Large intestine (tissue), 3 donors: ENCODE data around the gene DEDD2. TPM values are rescaled to one million over a fixed set of nuclear protein-coding genes. Genes with fewer than 3 reads are reported as not detected.

Experiments used
- DNase-seq, 2 donors: peaks; one replicate each; pipeline versions ENCODE4 v3.0.0 to v3.0.0-alpha.2; 2013
- H3K27ac ChIP-seq: one replicate; pipeline ENCODE4 v1.5.1; 2013; ENCODE audit warnings: low read length
- H3K27me3 ChIP-seq: 2 replicates; pipeline ENCODE4 v1.6.1; 2013; ENCODE audit warnings: low read length; ENCODE audit not compliant: control insufficient read depth, insufficient read depth
- H3K36me3 ChIP-seq: 2 replicates; pipeline ENCODE4 v1.6.1; 2013; ENCODE audit warnings: low read length; ENCODE audit not compliant: control insufficient read depth, insufficient read depth
- H3K4me1 ChIP-seq: one replicate; pipeline ENCODE4 v1.6.1; 2013; ENCODE audit warnings: low read length; ENCODE audit not compliant: control insufficient read depth, insufficient read depth
- H3K4me3 ChIP-seq: one replicate; pipeline ENCODE4 v1.5.1; 2013; ENCODE audit warnings: low read length
- H3K9me3 ChIP-seq: one replicate; pipeline ENCODE4 v1.6.1; 2013; ENCODE audit warnings: mild to moderate bottlenecking, low read depth, low read length, moderate library complexity; ENCODE audit not compliant: control insufficient read depth
- WGBS: methylation state at CpG from one replicate; pipeline ENCODE4 v1.1.5; 2013; ENCODE audit warnings: low lambda C conversion rate; ENCODE audit not compliant: insufficient coverage; 5-methylcytosine and 5-hydroxymethylcytosine counted together
- polyA plus RNA-seq: library from polyadenylated mRNA; unstranded; fragments of 120-200 nt; gene quantifications from one replicate; pipeline ENCODE4 v1.2.1, GENCODE V29; 2013

Gene DEDD2
- polyA plus RNA-seq, 1 donor: 30.7 TPM

DNA sequence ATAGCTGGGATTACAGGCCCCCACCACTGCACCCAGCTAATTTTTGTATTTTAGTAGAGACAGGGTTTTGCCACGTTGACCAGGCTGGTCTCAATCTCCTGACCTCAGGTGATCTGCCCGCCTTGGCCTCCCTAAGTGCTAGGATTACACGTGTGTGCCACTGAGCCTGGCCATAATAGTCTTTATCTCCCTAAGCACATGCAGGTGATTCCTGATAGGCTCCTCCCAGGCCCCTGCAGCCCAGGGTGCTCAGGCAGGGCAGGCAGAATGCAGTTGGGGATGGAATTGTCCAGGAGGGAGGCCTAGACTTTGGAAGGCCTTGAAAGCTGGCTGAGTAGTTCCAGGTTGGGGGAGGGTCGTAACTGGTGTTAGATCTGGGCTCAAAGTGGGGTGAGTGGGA lies 11.2 kb upstream of the DEDD2 start:
- no CpG with 5 or more reads among the region's 4 CpGs for WGBS
- H3K9me3 ChIP-seq: no peaks in the 10 kb centered on the region
- H3K27me3 ChIP-seq: no peaks in the 10 kb centered on the region
- peaks cover 81% of the 10 kb centered on the region for H3K36me3 ChIP-seq
- DNase-seq: peak in 1 of 2 donors; percentile 34
- peaks cover 40% of the 10 kb centered on the region for H3K4me1 ChIP-seq
- H3K27ac ChIP-seq: no peak overlapping the region
- no peak overlapping the region for H3K4me3 ChIP-seq

DNA sequence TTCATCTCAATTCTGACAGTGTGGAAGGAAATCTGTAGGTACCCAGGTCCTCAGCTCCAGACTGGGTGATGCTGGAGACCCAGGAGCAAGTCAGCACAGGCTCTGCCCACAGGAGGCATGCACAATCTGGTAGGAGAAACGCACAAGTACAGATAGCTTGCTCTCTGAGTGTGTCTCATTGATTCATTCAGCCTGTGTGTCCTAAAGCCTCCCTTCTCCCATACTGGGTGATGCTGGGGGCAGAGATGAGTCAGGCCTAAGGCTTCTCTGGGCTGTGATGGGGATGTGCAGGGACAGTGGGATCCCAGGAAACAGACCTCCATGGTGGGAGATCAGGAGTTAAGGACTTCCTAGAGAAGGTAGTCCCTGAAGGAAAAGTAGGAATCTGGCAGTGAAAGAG lies 9.4 kb upstream of the DEDD2 start:
- WGBS: no CpG with 5 or more reads among the region's 1 CpG
- peaks cover 73% of the 10 kb centered on the region for H3K36me3 ChIP-seq

DNA sequence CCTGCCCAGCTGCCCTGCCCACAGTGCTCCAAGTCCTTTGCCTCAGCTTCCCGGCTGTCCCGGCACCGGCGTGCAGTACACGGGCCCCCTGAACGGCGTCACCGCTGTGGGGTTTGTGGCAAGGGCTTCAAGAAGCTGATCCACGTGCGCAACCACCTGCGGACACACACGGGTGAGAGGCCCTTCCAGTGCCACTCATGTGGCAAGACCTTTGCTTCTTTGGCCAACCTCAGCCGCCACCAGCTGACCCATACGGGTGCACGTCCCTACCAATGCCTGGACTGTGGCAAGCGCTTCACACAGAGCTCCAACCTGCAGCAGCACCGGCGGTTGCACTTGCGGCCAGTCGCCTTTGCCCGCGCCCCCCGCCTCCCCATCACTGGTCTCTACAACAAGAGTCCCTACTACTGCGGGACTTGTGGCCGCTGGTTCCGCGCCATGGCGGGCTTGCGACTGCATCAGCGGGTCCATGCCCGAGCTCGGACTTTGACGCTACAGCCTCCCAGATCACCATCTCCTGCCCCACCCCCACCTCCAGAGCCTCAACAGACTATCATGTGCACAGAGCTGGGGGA lies 8.3 kb upstream of the DEDD2 start:
- 94% methylated on average over 3 of the region's 33 CpGs for WGBS
- no peak for DNase-seq
- Histone ChIP-seq H3K4me1 (peaks cover 37% of the 10 kb centered on the region), H3K4me3 (no peak overlapping the region), H3K27me3 (no peaks in the 10 kb centered on the region), H3K9me3 (no peaks in the 10 kb centered on the region), H3K27ac (no peak overlapping the region), H3K36me3 (peaks cover 63% of the 10 kb centered on the region)

More for the DNA sequence above, 9.4 kb upstream of the DEDD2 start:
- H3K9me3 ChIP-seq: no peaks in the 10 kb centered on the region
- H3K4me3 ChIP-seq: no peak overlapping the region
- H3K4me1 ChIP-seq: peaks cover 30% of the 10 kb centered on the region
- no peaks in the 10 kb centered on the region for H3K27me3 ChIP-seq
- no peak for DNase-seq
- no peak overlapping the region for H3K27ac ChIP-seq

GRCh38 chr19:42224940-42225717 lies 7.7 kb upstream of the DEDD2 start:
- H3K4me1 ChIP-seq: peaks cover 31% of the 10 kb centered on the region
- no peak overlapping the region for H3K4me3 ChIP-seq
- no peak overlapping the region for H3K27ac ChIP-seq
- no peaks in the 10 kb centered on the region for H3K9me3 ChIP-seq
- 100% methylated on average over 1 of the region's 37 CpGs for WGBS
- H3K36me3 ChIP-seq: peaks cover 58% of the 10 kb centered on the region
- DNase-seq: no peak
- H3K27me3 ChIP-seq: no peaks in the 10 kb centered on the region

DNA sequence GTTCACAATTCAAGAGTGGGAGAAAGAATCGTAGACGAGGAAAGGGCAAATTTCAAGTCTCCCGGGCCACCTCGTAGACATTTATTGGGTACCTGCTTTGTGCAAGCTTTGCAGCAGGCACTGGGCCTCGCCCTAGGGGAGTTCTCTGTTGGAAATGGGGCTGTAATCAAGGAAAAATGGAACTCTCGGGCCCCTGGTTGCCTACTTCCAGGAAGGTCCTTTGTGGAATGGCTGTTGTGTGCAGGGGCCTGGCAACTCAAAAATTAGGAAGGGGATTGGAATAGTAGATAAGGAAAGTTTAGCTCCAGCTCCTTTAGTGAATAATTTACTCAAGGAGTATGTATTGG lies 3.2 kb upstream of the DEDD2 start:
- Histone ChIP-seq H3K36me3 (peaks cover 23% of the 10 kb centered on the region), H3K27me3 (no peaks in the 10 kb centered on the region), H3K4me3 (peak overlapping the region; percentile 72), H3K27ac (peak overlapping the region; percentile 73), H3K9me3 (no peaks in the 10 kb centered on the region), H3K4me1 (peaks cover 28% of the 10 kb centered on the region)
- no CpG with 5 or more reads among the region's 6 CpGs for WGBS
- no peak for DNase-seq

- no CpG with 5 or more reads among the region's 53 CpGs for whole genome bisulfite sequencing
- H3K4me3 ChIP-seq: peak within 1 kb of the TSS; percentile 72
- peaks cover 19% of the 10 kb centered on the region for H3K36me3 ChIP-seq
- H3K9me3 ChIP-seq: no peaks in the 10 kb centered on the region
- H3K27me3 ChIP-seq: no peaks in the 10 kb centered on the region
- H3K4me1 ChIP-seq: peaks cover 34% of the 10 kb centered on the region
- H3K27ac ChIP-seq: peak within 1 kb of the TSS; percentile 79
- peak; percentile 99 for DNase-seq
These were observed 2.6 kb upstream of the DEDD2 start, which contains the start of gene ZNF526 for GRCh38 chr19:42219812-42220750. Gene ZNF526 (plus strand): TSS chr19:42220312. CDS start chr19:42224404, 4,092 bp downstream.

DNA sequence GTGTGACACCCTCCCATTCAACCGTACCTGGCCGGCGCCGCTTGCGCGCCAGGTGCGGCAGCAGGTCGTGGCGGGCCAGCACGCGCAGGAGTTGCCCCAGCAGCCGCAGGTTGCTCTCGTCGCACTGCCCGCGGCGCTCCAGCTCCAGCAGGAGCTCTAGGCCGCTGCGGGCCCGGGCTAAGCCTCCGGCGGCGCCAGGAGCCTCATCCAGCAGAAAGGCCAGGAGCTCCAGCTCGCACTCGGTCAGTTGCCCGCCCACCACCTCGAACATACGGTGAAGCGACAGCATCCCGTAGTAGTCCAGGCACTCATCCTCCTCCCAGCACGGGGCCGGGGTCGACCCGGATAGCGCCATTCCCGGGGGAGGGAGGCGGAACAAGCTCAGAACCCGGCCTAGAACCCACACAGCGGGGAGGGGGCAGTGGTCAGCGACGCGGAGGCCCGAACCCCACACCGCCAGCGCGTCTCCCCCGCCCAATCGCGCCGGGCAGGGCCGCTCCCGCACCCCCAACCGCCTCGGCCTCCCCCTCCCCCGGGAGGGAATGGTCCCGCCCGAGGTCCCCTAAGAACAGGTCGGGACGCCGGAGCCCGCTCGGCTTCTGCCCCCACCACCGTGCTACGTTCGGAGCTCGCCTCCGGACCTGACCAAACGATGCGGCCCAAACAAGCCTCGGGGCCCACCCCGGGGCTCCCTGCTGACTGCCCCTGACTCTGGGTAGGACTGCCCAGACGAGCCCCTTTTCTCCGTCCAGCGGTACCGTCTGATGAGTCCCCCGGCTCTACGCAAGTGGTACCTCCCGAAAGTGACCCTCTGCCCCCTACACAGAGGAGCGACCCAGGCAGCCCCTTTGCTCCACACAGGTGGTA lies 591 bp downstream of the DEDD2 start:
- Histone ChIP-seq H3K27me3 (no peaks in the 10 kb centered on the region), H3K9me3 (no peaks in the 10 kb centered on the region), H3K4me3 (peak overlapping the region; percentile 92), H3K36me3 (peaks cover 31% of the 10 kb centered on the region), H3K27ac (peak overlapping the region; percentile 95), H3K4me1 (peaks cover 36% of the 10 kb centered on the region)
- WGBS: no CpG with 5 or more reads among the region's 79 CpGs
- peak in 1 of 2 donors; percentile 60 for DNase-seq

- DNase-seq: no peak
- Histone ChIP-seq H3K27ac (no peak overlapping the region), H3K4me1 (peaks cover 25% of the 10 kb centered on the region), H3K4me3 (no peak overlapping the region), H3K9me3 (no peaks in the 10 kb centered on the region), H3K36me3 (peaks cover 35% of the 10 kb centered on the region), H3K27me3 (no peaks in the 10 kb centered on the region)
- WGBS: no CpG with 5 or more reads among the region's 11 CpGs
These were observed 2.5 kb downstream of the DEDD2 start for GRCh38 chr19:42214810-42215485.

DNA sequence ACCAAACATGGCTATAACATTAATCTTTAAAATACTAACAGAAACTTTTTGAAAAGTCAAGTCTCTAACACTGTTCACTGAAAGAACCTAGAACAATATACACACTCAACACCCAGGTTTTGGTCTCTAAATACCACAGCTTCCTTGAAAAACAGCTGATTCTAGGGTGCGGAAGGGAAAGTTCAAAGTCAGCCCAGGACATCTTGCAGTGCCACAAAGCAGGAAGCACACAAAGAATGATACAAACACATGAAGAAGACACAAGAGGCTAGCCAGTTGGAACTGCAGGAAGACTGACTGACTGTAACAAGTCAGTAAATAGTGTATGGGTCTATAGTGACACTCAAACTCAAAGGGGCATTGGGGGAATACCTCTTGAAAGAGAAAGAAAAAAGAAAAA lies 4.6 kb downstream of the DEDD2 start:
- Histone ChIP-seq H3K27ac (no peak overlapping the region), H3K27me3 (no peaks in the 10 kb centered on the region), H3K4me1 (peaks cover 12% of the 10 kb centered on the region), H3K9me3 (no peaks in the 10 kb centered on the region), H3K36me3 (peaks cover 55% of the 10 kb centered on the region), H3K4me3 (no peak overlapping the region)
- WGBS: no CpG with 5 or more reads among the region's 1 CpG
- DNase-seq: no peak
